SH-SY5Y (cell line): ENCODE data around the gene CSRP1.

ENCODE experiments used
- GATA2 ChIP-seq: IDR thresholded peaks from 2 replicates; pipeline ENCODE4 v1.6.1; 2011; ENCODE audit warnings: mild to moderate bottlenecking, low read depth, low read length
- GATA3 ChIP-seq: IDR thresholded peaks from 2 replicates; pipeline ENCODE4 v1.6.1; 2011; ENCODE audit warnings: low read depth, mild to moderate bottlenecking, low read length, moderate library complexity

DNA sequence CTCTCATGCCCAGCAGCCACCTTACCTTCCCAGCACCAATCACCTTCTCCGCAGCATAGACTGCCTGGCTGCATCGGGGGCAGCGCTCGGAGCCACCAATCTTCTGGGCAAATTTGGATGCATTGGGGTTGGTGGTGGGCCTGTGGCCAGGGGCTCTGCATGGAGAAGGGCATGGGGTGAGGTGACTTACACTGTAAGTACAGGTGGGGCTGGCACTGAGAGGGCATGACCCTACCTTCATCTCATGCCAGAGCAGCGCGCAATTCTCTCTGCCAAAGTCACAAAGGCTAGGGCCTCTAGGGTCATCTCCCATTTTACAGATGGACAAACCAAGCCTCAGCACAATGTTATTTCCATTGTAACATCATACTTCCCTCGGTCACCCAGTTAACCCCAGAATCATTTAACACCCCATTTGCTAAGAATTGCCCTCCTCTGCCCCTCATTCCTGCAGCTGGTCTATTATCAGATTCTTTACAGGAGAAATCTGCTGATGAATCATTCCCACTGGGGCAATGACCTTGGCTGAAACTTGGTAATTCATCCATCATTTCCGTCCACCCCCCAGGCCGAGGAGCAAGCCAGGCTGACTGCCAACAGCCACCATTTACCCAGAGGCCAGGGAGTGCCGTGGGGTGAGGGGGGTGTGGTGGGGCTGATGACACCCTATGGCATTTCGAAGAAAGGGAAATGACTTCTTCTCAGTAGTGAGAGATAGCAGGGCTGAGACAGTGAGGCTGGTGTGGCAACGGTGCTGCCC lies 17.9 kb downstream of the CSRP1 start:
- TF ChIP-seq GATA2, result no peak
- no peak for TF ChIP-seq GATA3
